HepG2 (cell line): ENCODE results near the gene SLC16A6. TPM values are rescaled to one million over a fixed set of nuclear protein-coding genes. Genes with fewer than 3 reads are reported as not detected.

ENCODE experiments used
- ATAC-seq: fragments of 200-7000 bp; cut with Tn5 transposase; 3 replicates; pipeline ENCODE4 v1.9.1; 2020; ENCODE audit warnings: mild to moderate bottlenecking, moderate library complexity
- BruUV-seq: library from RNA; stranded (reverse); fragments of 400-500 nt; replicated peaks from 2 replicates; lab custom pipeline; 2021; lab: Mats Ljungman, UMichigan
- CTCF ChIA-PET: fragments of 300-600 bp; formaldehyde crosslinking; extraction: SDS; loops from one replicate; lab custom pipeline; 2021; ENCODE audit warnings: low total read pairs, inconsistent platforms, low intra/inter-chr PET ratio; lab: Yijun Ruan, JAX
- POLR2A ChIA-PET: fragments of 350-600 bp; sonication (Branson Sonifier 250); formaldehyde crosslinking; loops from one replicate; lab custom pipeline; 2020; ENCODE audit warnings: antibody characterized with exemption, inconsistent platforms; lab: Yijun Ruan, JAX
- DNase-seq: peaks from one replicate; pipeline ENCODE4 v3.0.0-alpha.2; 2015; ENCODE audit warnings: low spot score
- FAIRE-seq: peaks from 3 replicates; lab custom pipeline; 2011; peaks lifted over from hg19 to GRCh38; lab: Jason Lieb, UNC
- H2AFZ ChIP-seq: one replicate; pipeline ENCODE4 v1.6.1; 2011; ENCODE audit warnings: low read length, inconsistent platforms
- H3K27ac ChIP-seq: fragments of 300-600 bp; 3 replicates; pipeline ENCODE4 v1.8.0; 2011; ENCODE audit warnings: mixed run types, mild to moderate bottlenecking, mixed read lengths, low read length, inconsistent platforms; ENCODE audit not compliant: insufficient read depth; ENCODE audit errors: extremely low read length
- H3K27me3 ChIP-seq, 2 experiments: fragments of 200-600 bp in 1 of 2; 2 replicates in 1 of 2; 3 replicates in 1 of 2; pipeline versions ENCODE4 v1.6.0 to v1.8.0; 2011; ENCODE audit warnings: low read length in 2 of 2, mild to moderate bottlenecking in 2 of 2, moderate library complexity in 2 of 2, inconsistent platforms in 1 of 2; ENCODE audit not compliant: insufficient read depth in 2 of 2, control insufficient read depth in 1 of 2
- H3K36me3 ChIP-seq, 2 experiments: fragments of 200-600 bp in 1 of 2; replicated peaks in 1 of 2; 2 replicates in 1 of 2; 3 replicates in 1 of 2; pipeline versions ENCODE4 v1.5.1 to v1.8.0; 2011; ENCODE audit warnings: low read length in 2 of 2, inconsistent platforms in 1 of 2; ENCODE audit not compliant: insufficient read depth in 2 of 2, control insufficient read depth in 1 of 2
- H3K4me1 ChIP-seq: 2 replicates; pipeline ENCODE4 v1.5.1; 2012; ENCODE audit warnings: low read length, inconsistent platforms; ENCODE audit not compliant: insufficient read depth
- H3K4me2 ChIP-seq: 2 replicates; pipeline ENCODE4 v1.6.0; 2011; ENCODE audit warnings: low read depth, low read length, inconsistent platforms
- H3K4me3 ChIP-seq, 3 experiments: fragments of 200-600 bp in 1 of 3; sonication (generic), shearing (Covaris generic) in 1 of 3; replicated peaks in 1 of 3; 2 replicates each; pipeline ENCODE4 v1.5.1; 2011 to 2016; ENCODE audit warnings: low read length in 3 of 3, inconsistent platforms in 2 of 3, low read depth in 2 of 3, mild to moderate bottlenecking in 2 of 3, control low read depth in 1 of 3, mixed read lengths in 1 of 3; ENCODE audit not compliant: insufficient read depth in 1 of 3
- H3K79me2 ChIP-seq: one replicate; pipeline ENCODE4 v1.6.1; 2011; ENCODE audit warnings: low read length, inconsistent platforms; ENCODE audit not compliant: insufficient read depth
- H3K9ac ChIP-seq: 2 replicates; pipeline ENCODE4 v1.6.0; 2011; ENCODE audit warnings: mild to moderate bottlenecking, low read depth, low read length, inconsistent platforms; ENCODE audit not compliant: insufficient read depth
- H3K9me3 ChIP-seq: 2 replicates; pipeline ENCODE4 v1.5.1; 2012; ENCODE audit warnings: mild to moderate bottlenecking, low read length
- H4K20me1 ChIP-seq: 2 replicates; pipeline ENCODE4 v1.6.0; 2011; ENCODE audit warnings: inconsistent platforms, mild to moderate bottlenecking, low read length, moderate library complexity; ENCODE audit not compliant: insufficient read depth
- BCL6 ChIP-seq: IDR thresholded peaks from 2 replicates; pipeline ENCODE4 v1.6.1; 2016; ENCODE audit warnings: missing genetic modification reagents, missing compliant biosample characterization
- ESRRA ChIP-seq: sonication (generic); formaldehyde crosslinking; IDR thresholded peaks from 2 replicates; pipeline ENCODE4 v1.5.1; 2020; ENCODE audit warnings: mild to moderate bottlenecking, low read depth, missing genetic modification reagents
- FOXK1 ChIP-seq: sonication (generic); formaldehyde crosslinking; IDR thresholded peaks from 2 replicates; pipeline ENCODE4 v1.4.0; 2020; ENCODE audit warnings: low read depth, missing genetic modification reagents, borderline replicate concordance
- HHEX ChIP-seq: IDR thresholded peaks from 2 replicates; pipeline ENCODE4 v1.6.1; 2016; ENCODE audit warnings: control low read depth
- LBX2 ChIP-seq: sonication (generic); formaldehyde crosslinking; IDR thresholded peaks from 2 replicates; pipeline ENCODE4 v1.5.0; 2020; ENCODE audit warnings: missing genetic modification reagents, mild to moderate bottlenecking, borderline replicate concordance
- MAX ChIP-seq: IDR thresholded peaks from 2 replicates; pipeline ENCODE4 v1.6.1; 2012; ENCODE audit warnings: inconsistent platforms
- NAIF1 ChIP-seq: sonication (generic); formaldehyde crosslinking; IDR thresholded peaks from 2 replicates; pipeline ENCODE4 v1.5.0; 2020; ENCODE audit warnings: mild to moderate bottlenecking, missing genetic modification reagents, borderline replicate concordance
- RORA ChIP-seq: sonication (generic); formaldehyde crosslinking; IDR thresholded peaks from 2 replicates; pipeline ENCODE4 v1.5.0; 2020; ENCODE audit warnings: mild to moderate bottlenecking, missing genetic modification reagents, moderate library complexity
- SIN3B ChIP-seq: fragments of 150-350 bp; IDR thresholded peaks from 2 replicates; pipeline ENCODE4 v1.6.1; 2014; ENCODE audit warnings: low read length
- SNAPC4 ChIP-seq: sonication (generic); formaldehyde crosslinking; IDR thresholded peaks from 2 replicates; pipeline ENCODE4 v1.4.0; 2020; ENCODE audit warnings: mild to moderate bottlenecking, missing genetic modification reagents
- TFDP2 ChIP-seq: sonication (generic); formaldehyde crosslinking; IDR thresholded peaks from 2 replicates; pipeline ENCODE4 v1.4.0; 2020; ENCODE audit warnings: missing genetic modification reagents
- ZNF432 ChIP-seq: sonication (generic); formaldehyde crosslinking; IDR thresholded peaks from 2 replicates; pipeline ENCODE4 v1.5.0; 2020; ENCODE audit warnings: missing genetic modification reagents, mild to moderate bottlenecking, borderline replicate concordance
- ZNF546 ChIP-seq: sonication (generic); formaldehyde crosslinking; conservative IDR thresholded peaks from 2 replicates; pipeline ENCODE4 v1.8.1; 2023; ENCODE audit warnings: mild to moderate bottlenecking, missing genetic modification reagents
- ZNF629 ChIP-seq: sonication (generic); formaldehyde crosslinking; conservative IDR thresholded peaks from 2 replicates; pipeline ENCODE4 v1.5.0; 2020; ENCODE audit warnings: missing genetic modification reagents
- ZNF740 ChIP-seq: sonication (generic); formaldehyde crosslinking; IDR thresholded peaks from 2 replicates; pipeline ENCODE4 v1.4.0; 2020; ENCODE audit warnings: missing genetic modification reagents
- ZNF788 ChIP-seq: sonication (generic); formaldehyde crosslinking; IDR thresholded peaks from 2 replicates; pipeline ENCODE4 v1.5.0; 2020; ENCODE audit warnings: mild to moderate bottlenecking, missing genetic modification reagents, borderline replicate concordance
- WGBS: methylation state at CpG from one replicate; pipeline ENCODE4 v1.1.6; 2017; ENCODE audit warnings: low lambda C conversion rate; 5-methylcytosine and 5-hydroxymethylcytosine counted together
- in situ Hi-C: cut with HindIII; loops from 2 replicates; pipeline ENCODE4 v1.10.0; 2017; ENCODE audit warnings: low pct_unique_long_range_greater_than_20kb; ENCODE audit not compliant: extremely low pct_ligation_motif_present
- intact Hi-C: fragments of 100-400 bp; cut with micrococcal nuclease; formaldehyde crosslinking; loops from one replicate; pipeline ENCODE4 v1.10.0; 2022; ENCODE audit not compliant: unreplicated experiment
- polyA plus RNA-seq, 8 experiments: library from polyadenylated mRNA; depleted of rRNA in 3 of 8; stranded (reverse) in 7 of 8; unstranded in 1 of 8; fragments of >200 nt; fragmentation: Illumina TruSeq in 4 of 8; extraction: Trizol in 4 of 8; gene quantifications; 2 replicates each; pipeline versions ENCODE4 v1.2.1 to v1.2.3, GENCODE V29; 2011 to 2016; ENCODE audit warnings: low read depth in 4 of 8, missing spikeins in 1 of 8, mixed read lengths in 1 of 8; ENCODE audit not compliant: insufficient read depth in 1 of 8
- total RNA-seq, 5 experiments: library from RNA; depleted of rRNA; stranded (reverse); fragments of >200 nt; fragmentation: Illumina TruSeq; extraction: Trizol; gene quantifications; 2 replicates each; pipeline ENCODE4 v1.2.3, GENCODE V29; 2016; ENCODE audit warnings: low read depth in 1 of 5

Gene SLC16A6
- total and polyA plus RNA-seq, 2 of the 13 experiments (the other 11 are each of a cell fraction or from before 2014, with no cell fraction given), result 1.1 to 44.7 TPM

- in situ Hi-C loops, result no loop called here
- ChIA-PET CTCF (no interaction called here), POLR2A (no interaction called here)
- Histone ChIP-seq H3K27me3 (no peaks in the 10 kb centered on the region), H3K79me2 (no peaks in the 10 kb centered on the region), H4K20me1 (no peaks in the 10 kb centered on the region), H3K9me3 (no peaks in the 10 kb centered on the region), H3K4me3 (no peak overlapping the region), H2AFZ (no peak overlapping the region), H3K9ac (no peak overlapping the region), H3K27ac (no peak overlapping the region), H3K36me3 (no peaks in the 10 kb centered on the region), H3K4me2 (no peak overlapping the region), H3K4me1 (peaks cover 20% of the 10 kb centered on the region; the same call in 1 of the 2 replicates)
- WGBS, result 48% methylated on average over 3 of the region's 3 CpGs
- TF ChIP-seq TFDP2 (CRISPR knock-in tag), result no peak
- no peak for TF ChIP-seq SNAPC4 (CRISPR knock-in tag)
- no peak for TF ChIP-seq ZNF432 (CRISPR knock-in tag)
- no peak for TF ChIP-seq ZNF546 (CRISPR knock-in tag)
- no peak for TF ChIP-seq HHEX
- no peak for TF ChIP-seq LBX2 (CRISPR knock-in tag)
- TF ChIP-seq FOXK1, result no peak
- TF ChIP-seq ZNF740, result no peak
- TF ChIP-seq ZNF788 (CRISPR knock-in tag), result no peak
- TF ChIP-seq ESRRA, result no peak
- no peak for TF ChIP-seq SIN3B
- TF ChIP-seq RORA, result no peak
- TF ChIP-seq BCL6, result no peak
- TF ChIP-seq ZNF629, result no peak
- no peak for TF ChIP-seq NAIF1 (CRISPR knock-in tag)
- TF ChIP-seq MAX, result no peak
- FAIRE-seq (no peak), ATAC-seq (no peak), DNase-seq (no peak)
- intact Hi-C loops, result no loop called here
- no TSS peak for BruUV-seq
These were observed 52.1 kb downstream of the SLC16A6 start for GRCh38 chr17:68238871-68239253.
